22Rv1 (cell line): Measurements from ENCODE around the gene LZTS2.
A peak's percentile ranks its signal among the peaks of the same experiment; 100 is the strongest.

Experiments
- H3K27ac ChIP-seq: fragments of 450-650 bp; 2 replicates; pipeline ENCODE4 v1.5.1; 2017
- CTCF ChIP-seq: fragments of 450-650 bp; IDR thresholded peaks from 2 replicates; pipeline ENCODE4 v1.5.1; 2017; ENCODE audit warnings: mild to moderate bottlenecking
- ZFX ChIP-seq: fragments of 450-650 bp; IDR thresholded peaks from 2 replicates; pipeline ENCODE4 v1.6.1; 2017; ENCODE audit warnings: antibody characterized with exemption, borderline replicate concordance

Gene LZTS2

GRCh38 chr10:101055411-101055810 lies 55.8 kb downstream of the LZTS2 start:
- TF ChIP-seq CTCF, result peak; percentile 32
- TF ChIP-seq ZFX, result no peak

GRCh38 chr10:101056365-101057151 lies 57.0 kb downstream of the LZTS2 start:
- TF ChIP-seq ZFX, result no peak
- no peak for TF ChIP-seq CTCF
- H3K27ac ChIP-seq, result 0 out of 2 replicates have a peak overlapping the region, but pooled peaks have one; percentile 15

More at GRCh38 chr10:101055411-101055810, 55.8 kb downstream of the LZTS2 start:
- no peak overlapping the region for H3K27ac ChIP-seq
